Breast epithelium (tissue), 3 donors: ENCODE results near the gene ACVR2A.

Source experiments
- CTCF ChIP-seq, 3 donors: fragments of 450-650 bp; IDR thresholded peaks; one replicate each; pipeline ENCODE4 v1.5.1; 2016 to 2017; ENCODE audit warnings: antibody characterized with exemption in 3 of 3, mild to moderate bottlenecking in 3 of 3, moderate library complexity in 3 of 3
- POLR2A ChIP-seq: fragments of 450-650 bp; IDR thresholded peaks from one replicate; pipeline ENCODE4 v1.6.1; 2016; ENCODE audit warnings: antibody characterized with exemption, mild to moderate bottlenecking, moderate library complexity
- POLR2AphosphoS5 ChIP-seq, 3 donors: sonication (generic); formaldehyde crosslinking; IDR thresholded peaks; one replicate each; pipeline ENCODE4 v1.6.1; 2017; ENCODE audit warnings: antibody characterized with exemption in 3 of 3

- no peak for TF ChIP-seq CTCF (IDR thresholded peaks at IDR 0.05)
- TF ChIP-seq POLR2A: no peak
- TF ChIP-seq POLR2AphosphoS5 (IDR thresholded peaks at IDR 0.05): no peak
Measured at GRCh38 chr2:147888680-147889079, 43.9 kb downstream of the ACVR2A start.
